Prostate gland (tissue), 2 donors: Measurements from ENCODE around the gene CNGA2. TPM values are rescaled to one million over a fixed set of nuclear protein-coding genes. Genes with fewer than 3 reads are reported as not detected.

ENCODE experiments used
- DNase-seq: peaks from one replicate; pipeline ENCODE4 v3.0.0-alpha.2; 2019; ENCODE audit warnings: low spot score
- H3K27ac ChIP-seq, 2 donors: fragments of 200-600 bp; sonication (generic); 2 replicates each; pipeline ENCODE4 v1.5.1; 2017 to 2019
- H3K27me3 ChIP-seq: fragments of 200-600 bp; sonication (generic); replicated peaks from 2 replicates; pipeline ENCODE4 v1.5.1; 2019; ENCODE audit not compliant: insufficient read depth
- H3K36me3 ChIP-seq, 2 donors: fragments of 200-600 bp; sonication (generic); 1 replicate in 1 of 2; 2 replicates in 1 of 2; pipeline versions ENCODE4 v1.5.1 to v1.8.1; 2017 to 2019
- H3K4me1 ChIP-seq: fragments of 200-600 bp; sonication (generic); replicated peaks from 2 replicates; pipeline ENCODE4 v1.5.1; 2019
- H3K4me3 ChIP-seq, 2 donors: fragments of 200-600 bp; sonication (generic); 2 replicates each; pipeline ENCODE4 v1.5.1; 2017 to 2019
- H3K9me3 ChIP-seq: fragments of 200-600 bp; sonication (generic); 2 replicates; pipeline ENCODE4 v1.5.1; 2017
- POLR2A ChIP-seq: fragments of 450-650 bp; IDR thresholded peaks from one replicate; pipeline ENCODE4 v1.6.1; 2016; ENCODE audit warnings: antibody characterized with exemption, mild to moderate bottlenecking
- POLR2AphosphoS5 ChIP-seq: sonication (generic); formaldehyde crosslinking; IDR thresholded peaks from one replicate; pipeline ENCODE4 v1.6.1; 2017; ENCODE audit warnings: antibody characterized with exemption
- WGBS: methylation state at CpG from one replicate; pipeline ENCODE4 v1.1.5; 2018; 5-methylcytosine and 5-hydroxymethylcytosine counted together
- intact Hi-C: fragments of 100-400 bp; cut with DNase I; formaldehyde crosslinking; loops from one replicate; pipeline ENCODE4 v1.14.2; 2022
- total RNA-seq, 2 donors: library from RNA; depleted of rRNA; stranded (reverse); fragments of >200 nt; gene quantifications; one replicate each; pipeline ENCODE4 v1.1.0, GENCODE V29; 2016
- TF ChIP-seq, protein P1 (sequence below), 4 experiments: fragments of 200-600 bp in 2 of 4; fragments of 450-650 bp in 2 of 4; sonication (generic) in 2 of 4; IDR thresholded peaks; 1 replicate in 3 of 4; 2 replicates in 1 of 4; pipeline ENCODE4 v1.5.1; 2016 to 2019; ENCODE audit warnings: antibody characterized with exemption in 4 of 4, mild to moderate bottlenecking in 2 of 4, moderate library complexity in 2 of 4

Gene CNGA2
- total RNA-seq, 2 donors from 2014 or later = 0.80 TPM; not detected in 1

DNA sequence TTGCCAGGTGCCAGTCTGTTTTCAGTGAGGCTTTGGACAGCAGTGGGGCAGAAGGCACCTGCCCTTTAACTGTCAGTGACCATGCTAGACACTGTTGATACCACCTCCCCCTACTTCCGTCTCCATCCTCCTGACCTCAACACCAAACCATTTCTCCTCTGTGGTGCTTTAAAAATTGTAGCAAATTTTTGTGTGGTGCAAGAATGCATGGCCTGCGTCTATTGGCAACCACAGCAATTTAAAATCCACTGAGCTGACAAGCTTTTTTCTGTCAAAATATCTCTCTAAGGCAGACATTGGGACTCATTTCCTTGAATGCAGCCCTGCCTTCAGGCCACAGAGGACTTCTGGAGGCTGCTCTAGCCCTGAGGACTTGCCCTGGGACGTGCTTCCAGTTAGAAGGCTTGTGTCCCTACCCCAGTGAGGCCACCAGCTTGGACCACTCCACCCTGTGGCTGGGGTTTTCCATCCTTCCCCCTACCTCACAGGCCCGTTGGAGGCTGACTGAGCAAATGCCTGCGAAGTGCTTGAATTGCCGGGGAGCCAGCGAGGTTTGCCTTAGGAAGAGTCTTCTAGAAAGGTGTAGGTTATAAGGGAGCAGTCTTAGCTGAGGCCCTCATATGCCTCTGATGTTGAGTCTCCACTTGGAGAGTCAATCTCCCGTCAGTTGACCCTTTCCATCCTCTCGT lies 32.4 kb upstream of the CNGA2 start:
- Histone ChIP-seq H3K27me3 (no peaks in the 10 kb centered on the region), H3K9me3 (no peaks in the 10 kb centered on the region), H3K36me3 (no peaks in the 10 kb centered on the region), H3K4me1 (no peaks in the 10 kb centered on the region), H3K27ac (no peak overlapping the region), H3K4me3 (no peak overlapping the region)
- TF ChIP-seq, protein P1, sequence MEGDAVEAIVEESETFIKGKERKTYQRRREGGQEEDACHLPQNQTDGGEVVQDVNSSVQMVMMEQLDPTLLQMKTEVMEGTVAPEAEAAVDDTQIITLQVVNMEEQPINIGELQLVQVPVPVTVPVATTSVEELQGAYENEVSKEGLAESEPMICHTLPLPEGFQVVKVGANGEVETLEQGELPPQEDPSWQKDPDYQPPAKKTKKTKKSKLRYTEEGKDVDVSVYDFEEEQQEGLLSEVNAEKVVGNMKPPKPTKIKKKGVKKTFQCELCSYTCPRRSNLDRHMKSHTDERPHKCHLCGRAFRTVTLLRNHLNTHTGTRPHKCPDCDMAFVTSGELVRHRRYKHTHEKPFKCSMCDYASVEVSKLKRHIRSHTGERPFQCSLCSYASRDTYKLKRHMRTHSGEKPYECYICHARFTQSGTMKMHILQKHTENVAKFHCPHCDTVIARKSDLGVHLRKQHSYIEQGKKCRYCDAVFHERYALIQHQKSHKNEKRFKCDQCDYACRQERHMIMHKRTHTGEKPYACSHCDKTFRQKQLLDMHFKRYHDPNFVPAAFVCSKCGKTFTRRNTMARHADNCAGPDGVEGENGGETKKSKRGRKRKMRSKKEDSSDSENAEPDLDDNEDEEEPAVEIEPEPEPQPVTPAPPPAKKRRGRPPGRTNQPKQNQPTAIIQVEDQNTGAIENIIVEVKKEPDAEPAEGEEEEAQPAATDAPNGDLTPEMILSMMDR (IDR thresholded peaks at IDR 0.05) = no peak
- no peak for TF ChIP-seq POLR2A
- TF ChIP-seq POLR2AphosphoS5 = no peak
- DNase-seq = no peak
- WGBS = 97% methylated on average over 5 of the region's 9 CpGs
- intact Hi-C loops = no loop called here

DNA sequence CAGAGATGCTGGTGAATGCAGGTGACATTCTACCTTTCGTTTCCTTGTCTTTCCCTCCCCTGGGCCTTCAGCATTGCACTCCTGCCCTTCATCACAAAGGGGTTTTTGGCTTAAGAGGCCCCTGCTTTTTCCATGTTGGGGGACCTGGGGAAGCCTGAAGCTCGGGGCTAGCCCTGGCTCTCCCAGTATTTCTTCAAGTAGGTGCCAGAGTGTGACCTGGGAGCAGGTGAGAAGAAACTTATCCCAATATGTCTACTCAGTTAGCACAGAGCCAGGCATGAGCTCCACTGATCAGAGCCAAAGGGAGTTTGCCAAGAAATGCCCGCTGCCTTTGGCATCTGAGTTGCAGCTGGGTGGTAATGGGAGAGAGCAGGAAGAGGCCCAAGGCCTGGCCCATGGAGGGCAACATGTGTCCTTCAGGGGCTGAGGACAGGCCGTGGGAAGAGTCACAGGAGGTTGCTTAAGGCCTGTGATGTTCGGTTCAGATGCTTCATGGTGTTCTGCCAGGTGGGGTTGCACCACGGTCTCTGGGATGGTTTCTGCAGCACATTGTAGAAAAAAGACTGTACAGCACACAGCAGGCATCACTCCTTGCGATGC lies 31.7 kb upstream of the CNGA2 start:
- Histone ChIP-seq H3K9me3 (no peaks in the 10 kb centered on the region), H3K4me3 (no peak overlapping the region), H3K27me3 (no peaks in the 10 kb centered on the region), H3K36me3 (no peaks in the 10 kb centered on the region), H3K4me1 (no peaks in the 10 kb centered on the region), H3K27ac (no peak overlapping the region)
- 68% methylated on average over 7 of the region's 7 CpGs for WGBS
- TF ChIP-seq, protein P1 (IDR thresholded peaks at IDR 0.05) = no peak
- no peak for TF ChIP-seq POLR2AphosphoS5
- no peak for TF ChIP-seq POLR2A
- DNase-seq = no peak
- intact Hi-C loops = no loop called here

DNA sequence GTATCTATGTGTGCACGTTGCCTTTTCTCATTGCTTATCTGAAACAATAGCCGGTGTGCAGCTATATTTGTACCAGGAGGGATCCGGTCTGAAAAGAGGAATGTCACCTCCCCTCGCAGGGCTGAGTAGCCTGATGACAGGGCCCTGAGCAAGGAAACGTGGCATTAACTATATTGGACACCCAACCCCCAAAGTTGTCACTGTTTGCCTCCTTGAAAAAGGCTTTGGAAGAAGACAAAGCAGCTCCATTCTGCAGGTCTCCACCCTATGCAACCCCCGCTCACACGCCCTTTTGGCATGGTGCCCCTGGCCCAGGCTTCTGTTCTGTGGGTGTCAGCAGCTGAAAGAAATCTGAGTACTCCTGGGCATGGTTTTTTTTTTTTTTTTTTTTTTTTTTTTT lies 31.1 kb upstream of the CNGA2 start:
- 9% methylated on average over 5 of the region's 7 CpGs for WGBS
- intact Hi-C loops = no loop called here
- no peak overlapping the region for H3K4me3 ChIP-seq

DNA sequence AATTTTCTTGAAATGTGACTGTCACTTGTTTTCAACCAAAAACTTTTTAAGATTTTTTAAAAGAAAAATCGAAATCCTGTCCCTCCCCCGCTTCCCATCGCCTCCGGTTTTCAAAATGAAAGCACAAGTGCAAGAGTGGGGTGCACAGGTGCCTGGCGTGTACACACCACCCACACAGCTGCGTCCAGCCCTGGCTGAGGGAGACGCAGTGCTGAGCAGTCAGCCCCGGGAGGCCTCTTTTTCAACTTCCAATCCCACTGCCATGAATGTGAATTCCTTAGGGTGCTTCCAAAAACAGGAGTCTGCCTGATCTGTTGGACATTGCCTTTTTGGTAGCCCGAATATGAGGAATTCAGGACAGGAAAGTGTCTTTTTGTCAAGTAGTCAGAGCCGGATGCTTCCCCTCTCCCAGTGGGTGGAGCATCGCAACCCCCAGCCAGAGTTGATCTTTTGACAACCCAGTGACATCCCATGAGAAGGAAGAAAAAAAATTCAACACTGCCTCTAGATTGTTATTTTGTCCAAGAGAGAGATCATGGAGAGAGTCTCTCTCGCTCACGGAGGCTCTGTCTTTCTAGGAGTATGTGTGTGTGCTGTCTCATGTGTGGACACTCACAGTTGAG lies 30.4 kb upstream of the CNGA2 start:
- intact Hi-C loops = no loop called here
- TF ChIP-seq POLR2AphosphoS5 = no peak
- TF ChIP-seq, protein P1 (IDR thresholded peaks at IDR 0.05) = no peak
- no peak for TF ChIP-seq POLR2A
- H3K27ac ChIP-seq = no peak overlapping the region
- H3K4me1 ChIP-seq = no peaks in the 10 kb centered on the region
- DNase-seq = no peak
- no peaks in the 10 kb centered on the region for H3K9me3 ChIP-seq
- H3K36me3 ChIP-seq = no peaks in the 10 kb centered on the region
- 50% methylated on average over 13 of the region's 13 CpGs for WGBS
- no peaks in the 10 kb centered on the region for H3K27me3 ChIP-seq
- H3K4me3 ChIP-seq = no peak overlapping the region

More for the DNA sequence above, 31.1 kb upstream of the CNGA2 start:
- Histone ChIP-seq H3K27me3 (no peaks in the 10 kb centered on the region), H3K9me3 (no peaks in the 10 kb centered on the region), H3K36me3 (no peaks in the 10 kb centered on the region), H3K4me1 (no peaks in the 10 kb centered on the region), H3K27ac (no peak overlapping the region)
- TF ChIP-seq POLR2AphosphoS5 (no peak), POLR2A (no peak)
- TF ChIP-seq, protein P1 (IDR thresholded peaks at IDR 0.05) = no peak
- no peak for DNase-seq
